CD4-positive, alpha-beta T cell treated with Interleukin-2 at 100 ng/mL for 4 hours (primary cell): ENCODE measurements around the gene NOTCH2.
A peak's percentile ranks its signal among the peaks of the same experiment; 100 is the strongest.
"Not testable (repeated sequence)": the region's sequence is repeated elsewhere in the genome, so short reads cannot be mapped to it uniquely, and the experiment has no call there.

ENCODE experiments used
- DNase-seq: peaks from one replicate; pipeline ENCODE4 v3.0.0-alpha.2; 2020; ENCODE audit warnings: low spot score

Gene NOTCH2

DNA sequence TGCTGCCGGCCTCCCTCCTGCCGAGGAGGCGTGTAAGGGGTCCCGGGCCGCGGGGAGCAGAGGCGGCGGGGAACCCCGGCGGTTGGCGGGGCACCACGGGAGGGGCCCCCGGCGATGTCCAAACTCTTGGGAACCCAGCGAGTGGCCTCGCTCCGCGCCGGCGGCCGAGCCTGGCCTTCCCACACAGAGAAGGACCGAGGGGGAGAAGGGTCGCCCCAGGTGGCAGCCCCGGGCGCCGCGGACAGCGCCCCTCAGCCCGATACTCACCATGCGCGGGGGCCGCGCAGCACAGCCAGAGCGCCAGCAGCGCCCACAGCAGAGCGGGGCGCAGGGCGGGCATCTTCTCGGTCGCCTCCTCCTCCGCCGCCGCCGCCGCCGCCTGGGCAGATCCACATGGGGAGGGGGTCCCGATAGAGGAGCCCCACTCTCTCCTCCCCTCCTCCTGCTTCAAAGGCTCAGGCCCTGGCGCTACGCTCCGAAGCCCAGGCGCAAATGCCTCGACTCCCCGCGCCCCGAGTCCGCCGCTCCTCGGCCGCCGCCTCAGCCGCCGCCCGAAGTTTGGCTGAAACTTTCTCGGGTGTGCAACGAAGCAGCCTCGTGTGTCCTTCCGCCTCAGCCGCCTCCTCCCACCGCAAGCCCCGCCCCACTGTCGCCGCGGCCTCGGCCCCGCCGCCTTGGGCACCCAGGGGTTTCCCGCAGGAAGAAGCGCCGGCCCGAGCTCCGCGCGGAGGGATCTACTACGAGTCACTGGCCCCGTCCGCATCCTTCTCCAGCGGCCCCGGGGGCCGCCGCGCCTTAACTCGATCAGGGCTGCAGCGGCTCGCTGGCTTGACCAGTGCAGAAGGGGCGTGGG lies at the start of gene NOTCH2:
TSS of gene NOTCH2 (minus strand) at position 596 of the 853 bp plus-strand sequence. CDS start at position 340, 256 bp downstream.
- DNase-seq = peak; percentile 76

DNA sequence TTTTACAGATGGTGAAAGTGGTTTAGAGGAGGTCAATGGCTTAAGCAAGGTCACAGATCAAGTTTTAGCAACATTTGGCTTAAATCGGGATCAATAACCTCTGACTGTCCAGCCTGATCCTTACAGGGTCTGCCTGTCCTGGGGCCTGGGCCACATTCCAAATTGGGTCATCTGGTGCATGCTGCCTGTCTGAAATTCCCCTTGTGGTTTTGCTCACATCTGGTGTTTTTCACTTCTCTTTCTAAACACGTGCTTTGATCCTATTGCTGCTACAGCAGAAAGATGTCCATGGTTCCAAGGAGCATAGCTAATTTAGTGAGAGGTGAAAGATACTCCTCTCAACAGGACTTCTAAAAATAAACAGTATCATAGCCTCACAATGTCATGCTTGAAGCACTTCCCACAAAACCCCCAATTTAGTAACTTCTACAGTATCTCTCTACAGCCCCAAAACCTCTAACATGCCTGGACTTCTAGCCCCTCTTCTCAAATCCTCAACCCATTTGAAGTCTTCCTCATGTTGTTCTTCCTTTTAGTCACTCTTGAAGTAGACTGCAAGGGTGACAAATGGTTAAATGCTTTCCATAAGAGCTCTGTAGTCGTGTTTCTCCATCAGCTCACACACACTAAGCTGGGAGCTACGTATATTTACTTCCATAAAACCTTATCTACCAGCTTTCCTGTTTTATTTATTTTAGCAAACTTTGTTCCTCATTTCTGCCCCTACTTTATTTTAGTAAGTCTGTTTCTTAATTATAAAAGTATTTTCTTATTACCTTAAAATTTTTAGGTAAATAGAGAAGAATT lies 48.1 kb upstream of the NOTCH2 start:
- DNase-seq = not testable (repeated sequence)

GRCh38 chr1:120116094-120116493 lies 46.6 kb upstream of the NOTCH2 start:
- not testable (repeated sequence) for DNase-seq

- DNase-seq = not testable (repeated sequence)
These were observed 43.7 kb upstream of the NOTCH2 start for GRCh38 chr1:120113134-120113533.

- DNase-seq = not testable (repeated sequence)
These were observed 42.8 kb upstream of the NOTCH2 start for GRCh38 chr1:120112212-120112611.

DNA sequence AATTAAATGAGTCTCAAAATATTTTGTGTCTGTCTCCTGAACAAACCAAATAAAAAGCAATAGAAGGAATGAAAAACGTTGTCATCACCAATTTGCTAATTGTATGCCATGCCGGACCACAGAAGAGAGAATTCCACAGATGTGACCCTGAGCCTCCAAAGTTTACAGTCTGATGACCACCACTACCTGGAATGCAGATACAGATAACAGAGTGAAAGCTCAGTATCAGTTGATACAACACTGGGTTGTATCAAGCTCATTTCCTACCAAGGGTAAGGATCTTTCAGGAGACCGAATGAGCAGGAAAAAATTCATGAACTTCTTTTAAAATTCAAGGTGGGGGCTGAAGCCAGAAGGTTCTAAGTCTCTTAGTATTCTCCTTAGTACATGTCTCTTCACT lies 42.3 kb upstream of the NOTCH2 start:
- not testable (repeated sequence) for DNase-seq

DNA sequence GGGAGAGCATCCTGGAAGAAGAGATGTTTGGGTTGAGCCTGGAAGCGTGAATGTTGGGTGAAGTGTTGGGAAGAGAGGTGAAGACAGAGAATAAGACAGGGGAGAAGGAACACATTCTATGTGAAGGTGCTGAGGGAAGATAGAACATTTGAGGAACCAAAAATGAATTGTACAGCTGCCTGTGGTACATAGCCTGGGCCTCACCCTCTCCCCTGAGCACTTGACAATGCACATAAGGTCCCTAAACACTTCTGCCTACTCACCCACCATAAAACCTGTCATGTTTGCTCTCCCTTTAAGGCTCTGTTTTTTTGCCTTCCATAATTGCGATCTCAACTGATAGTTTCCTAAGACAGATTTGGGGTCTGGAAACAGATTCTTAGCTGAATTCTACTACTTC lies 41.5 kb upstream of the NOTCH2 start:
- DNase-seq = not testable (repeated sequence)

DNA sequence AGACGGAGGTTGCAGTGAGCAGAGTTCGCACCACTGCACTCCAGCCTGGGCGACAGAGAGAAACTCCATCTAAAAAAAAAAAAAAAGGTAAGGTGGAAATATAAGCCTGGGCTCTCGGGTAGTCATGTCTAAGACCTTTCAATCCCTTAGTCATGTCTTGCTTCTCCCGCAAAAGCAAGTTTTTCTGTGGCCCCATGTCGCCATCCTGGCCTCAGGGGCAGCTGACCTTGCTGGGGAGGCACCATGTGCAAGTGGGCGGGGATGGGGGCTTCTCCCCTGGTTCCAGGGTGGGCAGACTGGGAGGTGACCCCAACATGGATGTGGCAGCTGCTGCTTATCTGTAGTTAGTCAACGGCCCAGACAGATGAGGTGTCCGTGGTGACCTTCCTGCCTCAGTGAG lies 40.2 kb upstream of the NOTCH2 start:
- not testable (repeated sequence) for DNase-seq

DNA sequence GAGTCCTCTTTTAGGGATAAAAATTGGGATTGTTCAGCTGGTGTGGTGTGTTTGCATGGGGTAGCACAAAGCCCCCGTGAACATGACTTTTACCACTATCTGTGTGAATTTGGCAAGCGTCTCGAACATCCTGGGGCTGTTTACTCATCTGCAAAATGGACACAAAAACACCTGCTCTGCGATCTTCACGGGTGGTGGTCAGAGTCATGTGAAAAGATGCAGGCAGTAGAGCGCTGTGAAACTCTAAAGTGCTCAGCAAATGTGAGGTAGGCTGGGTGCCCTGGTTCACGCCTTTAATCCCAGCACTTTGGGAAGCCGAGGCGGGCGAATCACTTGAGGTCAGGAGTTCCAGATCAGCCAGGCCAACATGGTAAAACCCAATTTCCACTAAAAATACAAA lies 39.7 kb upstream of the NOTCH2 start:
- not testable (repeated sequence) for DNase-seq

GRCh38 chr1:120105288-120105687 lies 35.8 kb upstream of the NOTCH2 start:
- DNase-seq = not testable (repeated sequence)

DNA sequence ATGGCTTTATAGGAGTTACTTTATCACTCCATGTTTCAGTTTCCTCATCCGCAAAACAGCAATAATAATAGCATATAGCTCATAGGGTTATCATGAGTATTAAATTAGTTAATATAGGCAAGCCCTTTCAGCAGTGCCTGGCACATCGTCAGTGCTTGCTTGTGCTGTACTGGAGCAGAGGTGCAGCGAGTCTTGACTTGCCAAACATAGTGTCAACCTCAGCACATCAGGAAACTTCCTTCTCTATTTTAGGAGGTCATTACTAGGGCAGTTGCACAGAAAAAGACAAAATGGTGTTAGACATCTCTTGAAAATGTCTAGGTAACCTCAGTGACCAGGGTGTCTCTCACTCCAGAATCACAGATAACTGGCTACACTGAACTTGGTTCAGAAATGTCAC lies 34.3 kb upstream of the NOTCH2 start:
- not testable (repeated sequence) for DNase-seq

GRCh38 chr1:120101593-120101992 lies 32.1 kb upstream of the NOTCH2 start:
- DNase-seq = not testable (repeated sequence)

- not testable (repeated sequence) for DNase-seq
These were observed 31.1 kb upstream of the NOTCH2 start for GRCh38 chr1:120100590-120100989.

DNA sequence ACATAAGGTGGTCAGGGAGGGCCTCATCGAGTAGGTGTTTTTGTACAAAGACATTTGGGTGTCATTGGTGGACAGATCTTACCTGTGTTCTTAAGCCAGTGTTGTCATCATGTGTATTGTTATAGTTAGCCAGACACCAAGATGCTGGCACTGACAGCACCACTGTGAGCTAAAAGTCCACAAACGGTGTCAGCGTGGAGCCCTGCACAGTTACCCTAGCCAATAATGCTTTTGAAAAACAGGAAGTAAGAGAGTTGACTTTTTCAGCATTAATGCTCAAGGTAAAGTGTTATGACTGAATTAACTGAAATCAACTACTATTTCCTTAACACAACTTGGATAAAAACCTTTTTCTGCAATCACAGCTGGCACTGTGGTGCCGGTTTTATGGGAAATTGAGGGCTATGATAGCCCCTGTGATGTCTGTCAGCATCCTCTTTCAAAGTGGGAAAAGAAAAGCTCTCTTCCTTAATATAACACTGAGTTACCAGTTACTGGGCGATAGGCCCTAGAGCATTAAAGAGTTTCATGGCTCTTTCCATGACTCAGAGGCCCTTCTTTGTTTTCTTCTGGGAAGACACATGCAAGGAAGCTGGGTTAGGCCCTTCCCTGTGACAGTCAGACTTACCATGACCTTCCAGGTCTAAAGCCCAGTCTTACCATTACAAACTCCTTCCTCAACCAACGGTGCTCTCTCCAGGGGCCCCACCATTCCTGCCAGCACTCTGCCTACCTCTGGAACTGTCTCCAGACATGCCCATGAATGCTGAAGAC lies 29.7 kb upstream of the NOTCH2 start:
- not testable (repeated sequence) for DNase-seq

DNA sequence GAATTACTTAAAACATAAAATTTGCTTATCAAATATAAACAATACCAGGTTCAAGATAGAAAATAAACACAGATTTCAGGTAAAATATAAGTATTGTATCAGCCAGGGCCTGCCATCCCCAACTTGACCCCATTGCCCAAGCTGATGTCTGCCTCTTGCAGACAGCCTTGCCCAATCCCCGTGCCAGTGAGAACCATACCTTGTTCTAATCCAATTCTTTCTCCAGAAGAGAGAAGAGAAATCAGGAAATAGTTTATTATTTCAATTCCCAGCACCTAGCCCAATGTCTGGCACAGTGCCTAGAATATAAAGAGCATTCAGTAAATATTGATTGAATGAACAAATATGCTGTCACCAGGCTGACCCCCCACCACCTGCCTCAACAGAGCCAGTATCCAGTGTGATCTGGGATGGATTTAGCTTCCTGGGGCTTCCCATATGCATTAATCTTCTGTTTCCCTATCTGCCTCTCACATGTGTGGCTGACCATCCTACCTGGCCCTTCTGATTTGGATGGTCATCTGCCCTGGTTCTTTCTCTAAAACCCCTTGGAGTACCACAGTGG lies 27.6 kb upstream of the NOTCH2 start:
- DNase-seq = not testable (repeated sequence)

- DNase-seq = not testable (repeated sequence)
These were observed 24.2 kb upstream of the NOTCH2 start for GRCh38 chr1:120093548-120094181.

DNA sequence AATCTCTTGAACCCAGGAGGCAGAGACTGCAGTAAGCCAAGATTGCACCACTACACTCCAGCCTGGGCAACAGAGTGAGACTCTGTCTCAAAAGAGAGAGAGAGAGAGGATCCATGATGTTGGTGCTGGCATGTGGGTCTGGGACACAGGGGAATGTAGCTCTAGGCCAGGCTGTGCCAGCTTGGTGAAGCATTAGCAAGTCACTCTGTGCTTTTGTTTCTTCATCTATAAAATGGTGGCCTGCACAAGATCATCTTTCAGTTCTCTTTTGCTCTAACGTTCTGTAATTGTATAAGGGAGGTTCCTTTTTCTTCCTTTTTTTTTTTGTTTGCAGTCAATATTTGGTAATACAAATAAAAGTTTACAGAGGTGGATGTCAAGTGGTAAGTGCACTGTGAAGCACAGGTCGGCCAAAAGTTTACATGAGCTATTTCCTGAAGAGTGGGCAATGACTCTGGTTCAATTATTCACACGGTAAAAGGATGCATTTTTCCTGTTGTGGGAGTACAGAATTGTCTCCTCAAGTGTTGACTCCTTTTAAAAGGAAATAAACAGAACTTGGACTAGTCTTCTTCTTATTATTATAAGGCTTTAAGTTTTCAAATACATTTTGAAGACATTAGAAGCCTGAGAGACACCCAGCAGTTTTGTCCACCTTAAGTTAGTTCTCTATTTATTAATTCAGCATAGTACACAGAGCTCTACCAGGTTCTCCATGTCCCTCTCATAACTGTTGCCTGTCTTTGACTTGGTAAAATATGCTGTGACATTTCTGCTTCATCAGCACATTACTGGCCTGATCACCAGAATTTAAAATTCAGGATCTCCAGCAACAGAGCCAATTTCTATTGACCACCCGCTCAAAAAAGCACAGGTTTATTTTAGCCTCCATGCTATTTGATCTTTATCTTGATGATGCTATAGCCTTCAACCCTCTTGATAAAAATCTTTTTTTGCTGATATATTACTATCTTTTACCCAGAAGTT lies 23.1 kb upstream of the NOTCH2 start:
- not testable (repeated sequence) for DNase-seq

DNA sequence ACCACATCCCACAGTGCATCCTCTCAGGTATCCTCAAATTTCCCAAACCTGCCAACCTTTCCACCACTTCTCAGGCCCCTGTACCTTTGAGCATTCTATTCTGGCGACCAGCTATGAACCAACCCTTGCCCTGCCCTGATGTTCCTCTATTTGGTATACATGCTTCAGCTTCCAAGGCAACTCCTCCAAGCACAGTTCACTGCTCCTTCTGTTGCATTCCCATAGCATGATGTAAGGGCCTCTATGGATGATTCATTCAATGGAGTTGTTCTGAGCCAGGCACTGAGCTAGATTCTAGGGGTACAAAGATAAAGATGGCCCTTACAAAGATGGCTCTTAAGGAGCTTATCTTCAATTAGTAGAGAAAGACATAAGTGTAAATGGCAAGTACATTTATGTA lies 21.4 kb upstream of the NOTCH2 start:
- not testable (repeated sequence) for DNase-seq

- peak; percentile 67 for DNase-seq
These were observed 18.5 kb upstream of the NOTCH2 start for GRCh38 chr1:120087959-120088358.

DNA sequence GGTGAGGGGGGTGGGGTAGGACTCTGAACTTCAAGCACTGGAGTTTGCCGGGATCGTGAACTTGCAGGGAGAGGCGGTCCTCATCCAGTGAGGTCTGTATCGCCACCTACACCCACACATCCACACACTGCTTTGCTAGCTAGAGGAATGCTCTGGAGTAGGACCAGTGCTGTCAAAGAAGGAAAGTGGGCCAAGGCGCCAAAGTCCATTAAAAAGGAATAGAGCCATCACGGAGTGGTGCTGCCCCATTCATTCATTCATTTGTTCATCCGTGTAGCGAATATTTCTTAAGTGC lies 405 bp upstream of the NOTCH2 start:
- DNase-seq = not testable (repeated sequence)
